ENCODE results near the gene PDK3.

Gene PDK3

GRCh38 chrX:24563291-24564010, 98.4 kb downstream of the PDK3 start:
- peak; percentile 73 for DNase-seq

GRCh38 chrX:24566240-24566639, 101.2 kb downstream of the PDK3 start:
- DNase-seq = no peak

GRCh38 chrX:24567169-24567568, 102.1 kb downstream of the PDK3 start:
- no peak for DNase-seq

GRCh38 chrX:24574743-24575142, 109.7 kb downstream of the PDK3 start:
- DNase-seq = no peak

GRCh38 chrX:24575496-24575895, 110.4 kb downstream of the PDK3 start:
- DNase-seq = no peak

GRCh38 chrX:24577091-24577490, 112.0 kb downstream of the PDK3 start:
- no peak for DNase-seq

Measured in NCI-H69 (cell line).